Measurements from ENCODE around the gene SGMS2. TPM values are rescaled to one million over a fixed set of nuclear protein-coding genes. Genes with fewer than 3 reads are reported as not detected.

The SGMS2 gene
- total and polyA plus RNA-seq, 2 of the 13 experiments (the other 11 are each of a cell fraction or from before 2014, with no cell fraction given): 1.2 to 1.7 TPM

DNA sequence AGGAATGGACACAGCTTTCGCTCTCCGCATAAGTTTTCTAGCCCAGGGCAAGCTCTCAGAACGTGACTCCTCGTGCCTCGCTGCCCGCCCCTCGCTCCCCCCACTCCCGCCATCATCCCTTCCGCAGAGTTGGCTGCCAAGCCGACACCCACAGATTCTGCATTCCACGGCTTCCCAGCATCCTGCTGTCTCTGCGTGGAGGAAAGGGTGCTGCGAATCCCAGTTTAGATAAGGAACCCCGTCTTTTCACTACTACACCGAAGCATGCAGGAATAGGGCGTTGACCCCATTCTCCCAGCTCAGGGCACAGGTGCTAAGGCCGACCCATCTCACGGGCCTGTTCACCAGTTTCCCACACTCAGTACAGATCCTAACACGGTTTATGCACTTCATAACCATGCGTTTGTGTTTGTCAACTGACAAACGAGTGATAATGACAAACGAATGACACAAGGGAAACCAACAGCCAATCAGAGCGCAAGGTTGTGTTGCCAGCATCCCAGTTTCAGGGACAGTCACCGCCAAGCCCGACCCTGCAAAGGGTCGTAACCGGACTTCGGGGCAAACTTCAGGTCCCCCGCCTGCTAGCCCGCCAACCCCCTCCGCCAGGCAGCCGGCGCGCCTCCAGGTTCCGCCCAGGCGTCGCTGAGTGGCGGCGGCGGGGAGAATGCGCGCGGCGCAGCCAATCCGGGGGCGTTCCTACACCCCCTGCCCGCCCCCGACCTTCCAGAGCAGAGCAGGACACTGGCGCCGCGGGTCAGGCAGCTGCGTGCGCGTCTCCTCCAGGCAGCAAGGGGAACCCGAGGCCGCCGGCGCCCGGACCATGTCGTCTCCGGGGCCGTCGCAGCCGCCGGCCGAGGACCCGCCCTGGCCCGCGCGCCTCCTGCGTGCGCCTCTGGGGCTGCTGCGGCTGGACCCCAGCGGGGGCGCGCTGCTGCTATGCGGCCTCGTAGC lies 106.4 kb downstream of the SGMS2 start, which contains the start of gene CYP2U1 (continued):
- TF ChIP-seq HES4 (CRISPR knock-in tag; IDR thresholded peaks at IDR 0.05; ENCODE audit: borderline replicate concordance) (peak; percentile 78; the same call in 1 of the 2 replicates), CHD4 (IDR thresholded peaks at IDR 0.05; ENCODE audit: borderline replicate concordance, low read length) (no peak), ZNF33B (CRISPR knock-in tag; IDR thresholded peaks at IDR 0.05) (no peak), NCOA5 (CRISPR knock-in tag; IDR thresholded peaks at IDR 0.05) (no peak), JDP2 (CRISPR knock-in tag; IDR thresholded peaks at IDR 0.05; ENCODE audit: borderline replicate concordance) (no peak), ZNF121 (CRISPR knock-in tag; IDR thresholded peaks at IDR 0.05) (no peak), ELF4 (CRISPR knock-in tag; IDR thresholded peaks at IDR 0.05; ENCODE audit: borderline replicate concordance) (no peak), PHF8 (CRISPR knock-in tag; IDR thresholded peaks at IDR 0.05) (peak; percentile 53; the same call in 1 of the 2 replicates), ZFP37 (CRISPR knock-in tag; IDR thresholded peaks at IDR 0.05; ENCODE audit: borderline replicate concordance) (no peak), MYC (CRISPR knock-in tag; IDR thresholded peaks at IDR 0.05; ENCODE audit: borderline replicate concordance) (peak; percentile 45; the same call in 1 of the 2 replicates), ZNF792 (CRISPR knock-in tag; IDR thresholded peaks at IDR 0.05) (no peak), BCL6 (CRISPR knock-in tag; IDR thresholded peaks at IDR 0.05) (no peak; the same call in 1 of the 2 replicates), NFE2 (CRISPR knock-in tag; IDR thresholded peaks at IDR 0.05) (no peak), ZNF605 (CRISPR knock-in tag; IDR thresholded peaks at IDR 0.05) (peak; percentile 71; the same call in 1 of the 2 replicates), ZSCAN25 (CRISPR knock-in tag; IDR thresholded peaks at IDR 0.05) (no peak; the same call in 1 of the 2 replicates), MBNL3 (CRISPR knock-in tag; conservative IDR thresholded peaks at IDR 0.05) (no peak), PPARG (CRISPR knock-in tag; conservative IDR thresholded peaks at IDR 0.05) (no peak)
- TF ChIP-seq, protein P1, sequence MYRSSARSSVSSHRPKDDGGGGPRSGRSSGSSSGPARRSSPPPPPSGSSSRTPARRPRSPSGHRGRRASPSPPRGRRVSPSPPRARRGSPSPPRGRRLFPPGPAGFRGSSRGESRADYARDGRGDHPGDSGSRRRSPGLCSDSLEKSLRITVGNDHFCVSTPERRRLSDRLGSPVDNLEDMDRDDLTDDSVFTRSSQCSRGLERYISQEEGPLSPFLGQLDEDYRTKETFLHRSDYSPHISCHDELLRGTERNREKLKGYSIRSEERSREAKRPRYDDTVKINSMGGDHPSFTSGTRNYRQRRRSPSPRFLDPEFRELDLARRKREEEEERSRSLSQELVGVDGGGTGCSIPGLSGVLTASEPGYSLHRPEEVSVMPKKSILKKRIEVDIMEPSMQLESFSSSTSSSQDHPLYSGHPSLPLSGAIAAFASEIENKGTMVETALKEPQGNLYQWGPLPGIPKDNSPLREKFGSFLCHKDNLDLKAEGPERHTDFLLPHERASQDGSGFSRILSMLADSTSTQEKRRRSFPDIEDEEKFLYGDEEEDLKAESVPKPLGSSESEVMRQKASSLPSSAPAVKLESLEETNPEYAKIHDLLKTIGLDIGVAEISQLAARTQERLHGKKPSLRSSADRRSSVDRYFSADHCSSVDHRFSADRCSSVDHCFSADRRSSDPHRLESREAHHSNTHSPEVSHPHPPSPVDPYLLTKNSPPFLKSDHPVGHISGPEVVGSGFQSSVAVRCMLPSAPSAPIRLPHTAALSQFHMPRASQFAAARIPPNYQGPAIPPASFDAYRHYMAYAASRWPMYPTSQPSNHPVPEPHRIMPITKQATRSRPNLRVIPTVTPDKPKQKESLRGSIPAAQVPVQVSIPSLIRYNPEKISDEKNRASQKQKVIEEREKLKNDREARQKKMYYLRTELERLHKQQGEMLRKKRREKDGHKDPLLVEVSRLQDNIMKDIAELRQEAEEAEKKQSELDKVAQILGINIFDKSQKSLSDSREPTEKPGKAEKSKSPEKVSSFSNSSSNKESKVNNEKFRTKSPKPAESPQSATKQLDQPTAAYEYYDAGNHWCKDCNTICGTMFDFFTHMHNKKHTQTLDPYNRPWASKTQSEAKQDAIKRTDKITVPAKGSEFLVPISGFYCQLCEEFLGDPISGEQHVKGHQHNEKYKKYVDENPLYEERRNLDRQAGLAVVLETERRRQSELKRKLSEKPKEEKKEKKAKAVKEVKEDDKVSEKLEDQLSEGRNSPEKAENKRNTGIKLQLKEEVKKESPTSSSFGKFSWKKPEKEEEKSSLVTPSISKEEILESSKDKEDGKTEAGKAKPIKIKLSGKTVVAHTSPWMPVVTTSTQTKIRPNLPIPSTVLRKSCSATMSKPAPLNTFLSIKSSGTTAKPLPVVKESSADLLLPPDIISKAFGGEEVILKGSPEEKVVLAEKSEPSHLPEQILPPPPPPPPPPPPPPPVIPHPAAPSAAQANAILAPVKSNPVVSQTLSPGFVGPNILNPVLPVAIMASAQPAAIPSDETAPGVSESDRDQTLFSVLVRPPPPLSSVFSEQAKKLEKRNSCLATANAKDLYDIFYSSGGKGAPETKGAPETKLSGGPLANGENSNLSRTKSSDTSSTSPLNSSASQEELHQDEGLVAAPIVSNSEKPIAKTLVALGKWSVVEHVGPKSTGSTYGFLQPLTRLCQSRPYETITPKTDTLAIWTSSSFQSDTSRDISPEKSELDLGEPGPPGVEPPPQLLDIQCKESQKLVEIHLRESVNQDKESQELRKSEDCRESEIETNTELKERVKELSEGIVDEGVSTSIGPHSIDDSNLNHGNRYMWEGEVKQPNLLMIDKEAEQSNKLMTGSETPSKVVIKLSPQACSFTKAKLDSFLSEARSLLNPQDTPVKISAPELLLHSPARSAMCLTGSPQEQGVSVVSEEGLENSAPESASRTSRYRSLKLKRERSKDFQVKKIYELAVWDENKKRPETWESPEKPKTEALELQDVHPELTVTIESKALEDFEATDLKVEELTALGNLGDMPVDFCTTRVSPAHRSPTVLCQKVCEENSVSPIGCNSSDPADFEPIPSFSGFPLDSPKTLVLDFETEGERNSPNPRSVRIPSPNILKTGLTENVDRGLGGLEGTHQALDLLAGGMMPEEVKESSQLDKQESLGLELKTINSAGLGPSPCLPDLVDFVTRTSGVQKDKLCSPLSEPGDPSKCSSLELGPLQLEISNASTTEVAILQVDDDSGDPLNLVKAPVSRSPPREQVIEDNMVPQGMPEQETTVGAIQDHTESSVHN (CRISPR knock-in tag; IDR thresholded peaks at IDR 0.05): no peak; the same call in none of the 2 replicates
- TF ChIP-seq, protein P2, sequence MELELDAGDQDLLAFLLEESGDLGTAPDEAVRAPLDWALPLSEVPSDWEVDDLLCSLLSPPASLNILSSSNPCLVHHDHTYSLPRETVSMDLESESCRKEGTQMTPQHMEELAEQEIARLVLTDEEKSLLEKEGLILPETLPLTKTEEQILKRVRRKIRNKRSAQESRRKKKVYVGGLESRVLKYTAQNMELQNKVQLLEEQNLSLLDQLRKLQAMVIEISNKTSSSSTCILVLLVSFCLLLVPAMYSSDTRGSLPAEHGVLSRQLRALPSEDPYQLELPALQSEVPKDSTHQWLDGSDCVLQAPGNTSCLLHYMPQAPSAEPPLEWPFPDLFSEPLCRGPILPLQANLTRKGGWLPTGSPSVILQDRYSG (CRISPR knock-in tag; IDR thresholded peaks at IDR 0.05): no peak
- TF ChIP-seq, protein P3, sequence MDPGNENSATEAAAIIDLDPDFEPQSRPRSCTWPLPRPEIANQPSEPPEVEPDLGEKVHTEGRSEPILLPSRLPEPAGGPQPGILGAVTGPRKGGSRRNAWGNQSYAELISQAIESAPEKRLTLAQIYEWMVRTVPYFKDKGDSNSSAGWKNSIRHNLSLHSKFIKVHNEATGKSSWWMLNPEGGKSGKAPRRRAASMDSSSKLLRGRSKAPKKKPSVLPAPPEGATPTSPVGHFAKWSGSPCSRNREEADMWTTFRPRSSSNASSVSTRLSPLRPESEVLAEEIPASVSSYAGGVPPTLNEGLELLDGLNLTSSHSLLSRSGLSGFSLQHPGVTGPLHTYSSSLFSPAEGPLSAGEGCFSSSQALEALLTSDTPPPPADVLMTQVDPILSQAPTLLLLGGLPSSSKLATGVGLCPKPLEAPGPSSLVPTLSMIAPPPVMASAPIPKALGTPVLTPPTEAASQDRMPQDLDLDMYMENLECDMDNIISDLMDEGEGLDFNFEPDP (CRISPR knock-in tag; conservative IDR thresholded peaks at IDR 0.05): peak; percentile 82; the same call in 1 of the 2 replicates
